Measurements from ENCODE around the gene PACSIN1. TPM values are rescaled to one million over a fixed set of nuclear protein-coding genes. Genes with fewer than 3 reads are reported as not detected.

The PACSIN1 gene
- total RNA-seq, 2 donors from 2014 or later: 0.09 TPM; not detected in 1

DNA sequence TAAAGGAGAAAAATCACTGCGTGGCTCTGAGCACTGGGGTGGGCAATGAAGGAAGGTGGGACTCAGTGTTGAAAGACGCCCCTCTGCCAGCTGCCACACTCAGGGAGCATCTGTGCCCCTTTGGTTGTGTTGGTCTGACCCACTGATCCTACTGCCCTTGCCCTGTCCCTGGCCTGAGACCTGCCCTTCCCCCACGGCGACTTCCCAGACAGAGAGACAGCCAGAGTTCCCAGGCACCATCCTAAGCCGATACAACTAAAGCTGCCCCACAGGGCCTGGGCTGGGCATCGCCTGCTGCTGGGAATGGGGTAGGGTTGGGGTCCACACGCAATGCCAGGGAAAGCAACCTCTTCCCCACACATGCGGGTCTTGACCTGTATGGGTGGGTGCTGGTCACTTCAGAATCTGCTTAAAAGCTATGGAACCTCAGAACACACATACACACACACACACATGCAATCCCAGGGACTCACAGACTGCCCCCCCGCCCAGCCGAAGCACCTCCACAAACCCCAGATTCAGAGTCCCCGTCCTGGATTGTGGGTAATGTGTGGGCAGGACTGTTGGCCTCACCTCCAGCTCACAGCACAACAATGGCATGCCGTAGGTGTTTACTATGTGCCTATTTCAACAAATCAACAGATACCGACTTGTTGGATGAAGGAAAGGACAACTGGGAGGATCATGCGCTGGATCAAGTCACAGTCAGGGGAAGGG, 101.1 kb downstream of the PACSIN1 start:
- intact Hi-C loops (cut with DNase I): no loop called here
- no peak for DNase-seq (ENCODE audit: low spot score)

DNA sequence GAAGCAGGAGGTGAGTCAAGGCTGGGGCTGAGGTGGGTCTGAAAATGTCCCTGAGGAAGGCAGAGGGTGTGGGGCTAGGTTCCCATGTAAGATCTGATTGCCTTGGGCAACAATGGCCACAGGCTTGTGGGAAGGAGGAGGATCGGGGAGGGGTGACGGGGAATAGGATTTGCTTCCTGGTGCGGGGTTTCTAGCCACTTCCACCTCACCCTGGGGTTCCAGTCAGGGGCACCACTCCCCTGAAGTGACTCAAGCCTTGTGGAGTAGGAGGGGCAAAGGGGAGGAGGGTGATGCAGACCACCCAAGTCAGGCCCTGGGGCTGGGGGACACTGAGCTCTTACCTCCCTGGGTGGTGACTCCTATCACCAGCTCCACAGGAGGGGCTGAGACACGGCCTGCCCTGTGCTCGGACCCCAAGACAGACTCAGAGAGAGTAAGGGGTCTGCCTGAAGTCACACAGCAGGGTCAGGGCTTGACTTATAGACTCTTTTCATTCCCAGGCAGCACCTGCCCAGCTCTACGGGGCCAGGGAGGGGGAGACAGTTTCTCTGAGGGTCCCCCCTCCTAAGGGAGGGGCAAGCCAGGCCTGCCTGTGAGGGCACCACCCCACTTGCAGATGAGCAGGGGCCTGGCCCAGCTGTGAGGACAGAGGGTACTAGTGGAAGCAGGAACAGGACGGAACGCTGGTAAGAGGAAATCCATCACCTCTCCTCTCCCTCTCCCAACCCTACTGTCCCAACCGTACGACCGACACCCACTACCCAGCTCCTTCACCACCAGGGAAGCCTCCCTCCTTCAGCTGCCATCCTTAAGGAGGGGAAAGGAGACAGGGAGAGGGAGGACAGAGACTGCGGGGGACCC, 102.7 kb downstream of the PACSIN1 start:
- intact Hi-C loops (cut with DNase I): no loop called here
- DNase-seq (ENCODE audit: low spot score): no peak

GRCh38 chr6:34569361-34569973, 103.6 kb downstream of the PACSIN1 start:
- intact Hi-C loops (cut with DNase I): no loop called here
- DNase-seq (ENCODE audit: low spot score): no peak

DNA sequence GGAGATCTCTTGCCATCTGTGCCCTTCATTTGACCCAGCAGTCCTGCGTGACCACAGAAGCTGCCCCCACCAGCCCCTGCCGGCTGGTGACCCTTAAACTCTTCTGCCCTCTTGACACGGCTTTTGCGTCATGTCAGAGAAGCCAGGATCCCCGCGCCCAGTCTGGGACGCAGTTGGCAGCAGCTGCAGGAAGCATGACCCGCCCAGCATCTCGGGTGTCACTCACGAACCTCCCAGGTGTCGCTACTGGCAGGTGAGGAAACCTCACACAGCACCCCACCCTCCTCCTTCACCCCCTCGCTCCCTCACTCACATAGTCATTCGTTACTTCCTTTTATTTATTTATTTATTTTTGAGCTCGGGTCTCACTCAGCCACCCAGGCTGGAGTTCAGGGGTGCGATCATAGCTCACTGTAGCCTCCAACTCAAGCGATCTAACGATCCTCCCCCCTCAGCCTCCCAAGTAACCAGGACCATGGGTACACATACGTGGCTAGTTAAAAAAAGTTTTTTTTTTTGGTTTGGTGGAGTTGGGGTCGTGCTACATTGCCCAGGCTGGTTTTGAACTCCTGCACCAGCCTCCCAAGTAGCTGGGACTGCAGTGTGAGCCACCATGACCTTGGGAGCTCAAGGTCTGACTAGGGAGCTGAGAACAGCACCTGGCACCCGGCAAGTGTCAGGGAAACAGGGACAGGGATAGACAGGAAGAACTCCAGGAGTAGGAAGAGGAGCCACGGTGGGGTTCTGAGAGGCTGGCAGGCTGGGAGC, 104.4 kb downstream of the PACSIN1 start:
- intact Hi-C loops (cut with DNase I): no loop called here
- no peak for DNase-seq (ENCODE audit: low spot score)

DNA sequence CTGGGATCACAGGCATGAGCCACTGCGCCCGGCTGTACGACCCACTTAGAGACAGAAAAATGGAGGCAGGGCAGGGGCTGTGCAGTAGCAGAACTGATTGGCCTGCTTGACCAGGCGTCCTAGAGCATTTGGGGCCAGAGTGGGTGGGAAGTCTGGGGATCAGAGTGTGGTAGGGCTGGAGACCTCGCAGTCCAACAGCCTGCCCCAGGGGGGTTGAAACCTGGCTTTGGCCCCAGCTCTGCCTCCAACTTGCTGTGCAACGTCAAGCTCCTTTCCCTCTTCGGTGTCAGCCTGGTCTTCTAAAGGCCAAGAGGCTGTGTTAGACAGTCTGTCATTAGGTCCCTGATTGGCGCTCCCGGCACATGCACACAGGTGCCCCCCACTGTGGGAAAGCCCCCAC, 105.5 kb downstream of the PACSIN1 start:
- intact Hi-C loops (cut with DNase I): no loop called here
- no peak for DNase-seq (ENCODE audit: low spot score)

DNA sequence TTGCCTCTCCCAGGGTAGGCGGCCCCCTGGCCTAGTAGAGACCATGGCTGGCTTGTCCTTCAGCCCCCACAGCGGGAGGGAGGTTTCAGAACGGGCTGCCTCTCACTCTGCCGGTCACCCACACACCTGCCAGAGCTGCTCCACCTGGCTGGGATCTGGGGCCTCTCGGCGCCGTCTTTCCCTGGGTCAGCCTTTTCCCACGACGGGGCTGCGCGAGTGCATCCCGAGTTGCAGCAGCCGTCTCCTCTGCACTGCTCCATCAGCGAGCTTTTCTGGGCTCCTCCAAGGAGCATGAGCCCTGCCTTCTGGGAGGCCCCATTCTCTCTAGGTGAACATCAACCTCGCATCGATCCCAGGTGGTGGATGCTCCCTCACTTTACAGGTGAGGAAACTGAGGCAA, 106.1 kb downstream of the PACSIN1 start:
- intact Hi-C loops (cut with DNase I): no loop called here
- DNase-seq (ENCODE audit: low spot score): no peak

DNA sequence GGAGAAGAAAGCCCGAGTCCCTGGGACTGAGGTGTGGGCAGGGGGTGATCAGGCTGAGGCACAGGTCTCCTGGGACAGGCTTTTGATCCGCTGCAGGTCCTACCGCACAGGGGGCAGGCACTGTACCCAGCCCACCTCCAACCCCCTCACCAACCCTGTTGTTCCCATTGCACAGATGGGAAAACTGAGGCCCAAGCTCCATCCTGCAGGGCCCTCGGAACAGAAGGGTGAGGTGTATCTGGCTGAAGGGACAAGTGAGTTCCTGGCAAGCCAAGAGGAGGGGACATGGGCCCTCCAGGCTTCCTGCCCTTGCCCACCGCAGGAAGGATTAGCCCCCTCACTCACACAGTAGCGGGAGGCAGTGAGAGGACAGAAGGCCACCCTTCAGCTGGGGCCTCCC, 106.7 kb downstream of the PACSIN1 start:
- intact Hi-C loops (cut with DNase I): no loop called here
- DNase-seq (ENCODE audit: low spot score): no peak

DNA sequence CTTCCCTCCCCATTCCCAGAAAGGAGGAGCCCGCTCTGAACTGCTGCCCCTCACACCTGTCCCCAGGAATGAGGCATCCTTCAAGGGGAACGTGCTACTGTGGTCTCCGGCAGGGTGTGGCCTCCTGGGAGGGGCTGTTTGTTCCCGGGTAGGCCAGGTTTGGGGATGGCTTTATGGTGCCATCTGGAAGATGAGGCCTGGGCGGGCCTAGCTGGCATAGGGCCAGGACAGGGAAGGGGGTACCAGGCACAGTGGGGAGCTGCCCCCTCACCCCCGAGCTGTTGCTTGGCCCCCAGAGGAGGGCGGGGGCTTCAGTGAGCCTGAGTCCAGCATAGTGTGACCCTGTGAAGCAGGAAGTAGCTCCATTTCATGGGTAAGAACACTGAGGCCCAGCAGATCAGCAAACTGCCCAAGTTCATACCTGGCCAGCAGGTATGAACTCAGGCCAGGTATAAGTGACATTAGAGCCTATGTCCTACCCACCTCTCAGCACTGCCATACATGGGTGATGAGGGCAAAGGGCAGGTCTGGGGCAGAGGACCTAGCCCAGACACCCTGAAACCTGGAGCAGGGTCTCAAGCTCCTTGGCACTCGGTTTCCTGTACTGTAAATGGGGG, 107.8 kb downstream of the PACSIN1 start:
- peak; percentile 72 for DNase-seq (ENCODE audit: low spot score)
- intact Hi-C loops (cut with DNase I): no loop called here

DNA sequence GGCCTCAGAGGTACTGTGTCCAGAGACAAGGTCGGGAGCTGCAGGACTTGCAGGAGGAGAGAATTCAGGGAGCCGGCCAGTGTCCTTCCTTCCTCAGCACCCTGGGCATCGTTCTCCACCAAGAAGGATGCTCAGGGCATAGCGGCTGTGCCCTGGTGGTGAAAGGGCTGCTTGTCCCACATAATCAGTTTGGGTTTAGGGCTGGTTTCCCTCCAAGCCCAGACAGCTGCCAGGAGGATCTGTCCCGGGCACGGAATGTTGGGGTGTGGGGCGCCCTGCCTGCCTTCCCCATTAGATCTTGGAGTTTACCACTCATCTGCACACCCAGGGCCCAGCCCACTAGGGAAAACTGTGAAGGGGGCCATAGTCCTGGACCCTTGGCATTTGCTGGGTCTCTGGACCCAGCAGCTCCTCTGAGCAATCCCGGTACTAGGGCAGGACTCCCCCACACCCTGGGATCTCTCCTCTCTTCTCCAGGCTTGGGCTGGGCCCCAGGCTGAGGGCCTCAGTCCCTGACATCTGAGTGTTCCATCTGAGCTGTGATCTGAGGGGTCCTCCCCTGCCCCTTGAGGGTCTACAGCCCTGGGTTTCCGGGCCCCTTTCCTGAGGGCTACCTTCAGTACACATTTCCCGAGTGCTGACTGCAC, 108.9 kb downstream of the PACSIN1 start:
- intact Hi-C loops (cut with DNase I): no loop called here
- peak; percentile 62 for DNase-seq (ENCODE audit: low spot score)

DNA sequence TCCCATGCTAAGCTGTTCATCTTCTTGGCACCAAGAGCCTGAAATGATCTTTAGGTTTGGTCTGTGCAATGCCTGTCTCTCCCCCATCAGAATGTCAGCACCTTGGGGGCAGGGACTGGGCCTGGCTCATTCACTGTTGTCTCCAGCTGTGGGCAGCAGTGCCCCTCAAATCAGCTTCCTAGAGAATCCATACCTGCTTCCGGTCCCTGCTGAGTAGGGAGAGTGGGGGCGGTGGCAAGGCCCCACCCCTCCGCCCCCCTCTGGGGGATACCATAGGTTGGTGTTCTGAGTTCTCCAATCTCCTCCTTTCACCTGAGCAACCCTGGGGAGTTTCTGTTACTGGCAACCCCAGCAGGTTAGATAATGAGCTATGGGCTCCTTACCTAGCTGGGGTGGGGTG, 109.5 kb downstream of the PACSIN1 start:
- intact Hi-C loops (cut with DNase I): no loop called here
- peak; percentile 54 for DNase-seq (ENCODE audit: low spot score)

DNA sequence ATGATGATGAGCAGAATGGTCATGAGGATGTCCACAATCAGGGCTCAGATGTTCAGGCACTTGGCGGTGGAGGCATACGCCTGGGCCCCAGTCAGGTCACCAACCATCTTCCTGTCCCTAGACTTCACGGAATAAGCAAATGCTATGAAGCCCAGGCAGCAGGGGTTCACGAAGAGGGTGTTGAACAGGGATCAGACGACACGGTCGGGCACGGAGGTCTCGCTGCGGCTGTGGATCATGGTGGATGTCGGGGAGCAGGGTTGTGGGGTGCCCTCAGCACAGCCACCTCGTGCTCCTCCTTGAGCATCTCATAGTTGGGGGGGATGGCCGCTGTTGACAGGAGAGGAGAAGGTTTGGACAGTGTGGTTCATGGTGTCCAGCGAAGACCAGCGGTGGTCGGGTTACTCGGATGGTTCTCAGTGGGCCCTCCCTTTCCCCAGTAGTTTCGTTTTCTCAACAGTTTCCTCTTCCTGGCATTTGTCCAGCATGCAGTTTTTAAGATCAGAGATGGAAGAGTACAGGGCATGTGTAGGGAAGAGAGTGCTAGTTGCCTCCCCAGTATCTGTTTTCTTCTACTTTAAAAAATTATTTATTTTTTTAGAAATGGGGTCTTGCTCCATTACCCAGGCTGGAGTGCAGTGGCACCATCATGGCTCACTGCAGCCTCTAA, 110.5 kb downstream of the PACSIN1 start:
- intact Hi-C loops (cut with DNase I): no loop called here
- DNase-seq (ENCODE audit: low spot score): peak; percentile 80

GRCh38 chr6:34578445-34579262, 112.8 kb downstream of the PACSIN1 start:
- intact Hi-C loops (cut with DNase I): no loop called here
- peak; percentile 34 for DNase-seq (ENCODE audit: low spot score)

DNA sequence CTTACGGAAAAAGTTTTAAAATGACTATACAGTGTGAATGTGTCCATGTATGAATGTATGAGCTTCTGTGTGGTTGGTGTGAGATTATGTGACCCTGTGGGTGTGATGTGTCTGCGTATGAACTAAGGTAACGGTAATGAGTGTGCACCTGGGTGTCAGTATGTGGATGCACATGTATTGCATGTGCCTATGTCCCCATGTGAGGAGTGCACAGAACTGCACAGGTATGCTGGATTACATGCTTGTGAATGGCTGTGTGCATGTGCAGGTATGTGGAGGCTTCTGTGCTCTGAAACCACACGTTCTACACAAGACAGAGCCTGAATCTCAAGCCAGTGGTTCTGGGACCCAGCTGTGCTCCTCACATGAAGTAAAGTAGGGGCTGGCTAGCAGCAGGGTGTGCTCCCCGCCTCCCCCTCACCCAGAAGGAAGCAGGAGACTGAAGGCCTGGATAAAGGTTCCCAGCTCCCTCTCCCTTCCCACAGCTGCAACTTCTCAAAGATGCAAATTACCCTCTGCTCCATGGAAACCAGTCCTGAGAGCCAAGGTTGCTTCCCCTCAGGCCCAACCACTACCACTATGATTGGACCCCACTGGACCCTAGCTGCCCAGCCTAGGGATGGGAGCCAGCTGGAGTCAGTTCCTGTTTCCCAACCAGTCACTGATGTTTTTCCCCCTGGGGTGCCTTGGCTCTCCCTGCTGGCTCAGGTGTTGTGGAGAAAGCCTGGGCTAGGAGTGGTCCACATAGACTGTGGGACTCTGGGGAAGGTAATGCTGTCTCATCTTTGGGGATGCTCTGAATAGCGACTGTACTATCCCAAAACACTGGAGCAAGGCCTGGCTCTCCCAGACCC, 115.1 kb downstream of the PACSIN1 start:
- DNase-seq (ENCODE audit: low spot score): peak; percentile 37

GRCh38 chr6:34581561-34581920, 115.7 kb downstream of the PACSIN1 start:
- DNase-seq (ENCODE audit: low spot score): peak; percentile 46
- intact Hi-C loops (cut with DNase I): no loop called here

More for the DNA sequence above, 115.1 kb downstream of the PACSIN1 start:
- intact Hi-C loops (cut with DNase I): no loop called here

- peak; percentile 72 for DNase-seq (ENCODE audit: low spot score)
- intact Hi-C loops (cut with DNase I): no loop called here
Measured at GRCh38 chr6:34583461-34583860, 117.6 kb downstream of the PACSIN1 start.

DNA sequence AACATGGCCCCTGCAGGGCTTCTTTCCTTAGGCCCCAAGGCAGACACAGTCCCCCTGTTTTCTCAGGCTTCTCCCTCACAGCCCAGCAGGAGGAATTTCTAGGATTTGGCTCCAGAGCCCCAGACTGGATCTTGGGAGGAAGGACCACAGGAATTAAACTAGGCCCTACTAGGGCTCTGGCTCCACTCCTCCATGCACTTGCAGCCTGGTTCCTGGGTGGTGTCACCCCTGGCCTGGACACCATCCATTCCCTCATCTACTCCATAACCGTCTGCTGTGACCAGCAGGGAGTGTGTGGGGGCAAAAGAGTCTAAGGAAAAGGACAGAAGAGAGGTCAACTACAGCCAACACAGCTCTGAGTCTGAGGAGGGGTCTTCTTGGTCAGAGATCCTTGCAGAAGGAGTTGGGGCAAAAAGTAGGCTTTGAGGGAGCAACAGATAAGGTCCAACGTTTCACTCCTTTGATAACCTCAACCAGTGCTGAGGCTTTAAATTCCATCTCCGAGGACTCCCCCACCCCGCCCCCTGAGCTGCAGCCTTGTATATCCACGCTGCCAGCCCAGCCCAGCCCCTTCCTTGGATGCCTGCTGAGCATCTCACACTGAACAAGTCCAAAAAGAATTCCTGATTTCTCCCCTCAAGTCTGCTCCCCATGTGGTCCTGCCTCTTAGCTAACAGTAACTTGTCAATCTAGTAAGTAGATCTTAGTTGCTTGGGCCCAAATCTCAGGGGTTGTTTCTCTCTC, 118.2 kb downstream of the PACSIN1 start:
- peak; percentile 60 for DNase-seq (ENCODE audit: low spot score)
- intact Hi-C loops (cut with DNase I): no loop called here

Measured in posterior vena cava (tissue), 2 donors.